Stimulated activated memory B cell treated with anti-CD40 and anti-IgM and Interleukin-4, amounts not matched to agents 10 μg/mL and 1 μg/mL and 100 μg/mL, for 72 hours (primary cell): ENCODE measurements around the gene THAP7.

ENCODE experiments used
- ATAC-seq: fragments of 150-1000 bp; cut with Tn5 transposase; 2 replicates; pipeline ENCODE4 v1.10.0; 2021
- H3K27ac Mint-ChIP-seq: one replicate; pipeline ENCODE4 v1.8.0; 2022; ENCODE audit warnings: mild to moderate bottlenecking, mixed read lengths
- H3K27me3 Mint-ChIP-seq: one replicate; pipeline ENCODE4 v1.8.0; 2022; ENCODE audit warnings: mixed read lengths
- H3K36me3 Mint-ChIP-seq: one replicate; pipeline ENCODE4 v1.8.0; 2022; ENCODE audit warnings: mixed read lengths
- H3K4me1 Mint-ChIP-seq: one replicate; pipeline ENCODE4 v1.8.0; 2022; ENCODE audit warnings: mixed read lengths
- H3K4me3 Mint-ChIP-seq: one replicate; pipeline ENCODE4 v1.8.0; 2022; ENCODE audit warnings: mild to moderate bottlenecking, moderate library complexity, mixed read lengths
- H3K9me3 Mint-ChIP-seq: one replicate; pipeline ENCODE4 v1.8.0; 2022; ENCODE audit warnings: mixed read lengths

THAP7 gene

DNA sequence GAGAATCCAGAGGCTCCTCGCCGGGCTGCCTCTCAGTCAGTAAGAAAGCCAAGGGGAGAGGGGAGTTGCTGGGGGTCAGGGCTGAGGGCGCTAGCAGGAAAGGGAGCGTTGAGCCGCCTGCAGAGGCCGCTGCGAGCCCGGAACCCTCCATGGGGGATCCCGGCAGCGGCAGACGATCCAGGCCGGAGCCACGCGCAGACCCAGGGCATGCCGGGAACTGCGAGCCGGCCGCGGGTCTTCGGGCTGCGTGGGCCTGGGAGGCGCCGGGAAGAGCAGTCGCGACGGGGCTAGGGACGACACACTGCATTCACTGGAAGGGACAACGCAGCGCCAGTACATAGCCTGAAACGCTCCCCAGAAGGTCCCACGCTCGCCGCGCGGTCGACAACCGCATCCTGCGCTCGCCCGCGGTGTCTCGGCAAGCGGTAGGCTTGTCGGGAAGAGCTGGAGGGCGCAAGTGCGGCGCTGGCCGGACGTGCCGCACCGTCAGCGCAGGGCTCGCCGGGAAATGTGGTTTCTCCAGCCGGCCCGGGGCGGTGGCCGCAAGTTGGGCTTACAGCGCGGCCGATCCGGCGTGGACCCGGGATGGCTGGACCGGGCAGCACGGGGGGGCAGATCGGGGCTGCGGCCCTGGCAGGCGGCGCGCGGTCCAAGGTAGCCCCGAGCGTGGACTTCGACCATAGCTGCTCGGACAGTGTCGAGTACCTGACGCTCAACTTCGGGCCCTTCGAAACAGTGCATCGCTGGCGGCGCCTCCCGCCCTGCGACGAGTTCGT, 19.9 kb downstream of the THAP7 start, which contains the start of gene LZTR1:
TSS of gene LZTR1 (plus strand) at position 511 of the 776 bp plus-strand sequence. CDS start at position 586, 75 bp downstream.
- Mint-ChIP-seq H3K4me1 (peaks cover 49% of the 10 kb centered on the region), H3K36me3 (peaks cover 19% of the 10 kb centered on the region), H3K27ac (peak within 1 kb of the TSS; percentile 92), H3K4me3 (peak within 1 kb of the TSS; percentile 95), H3K9me3 (peaks cover 3% of the 10 kb centered on the region), H3K27me3 (no peaks in the 10 kb centered on the region)
- ATAC-seq = peak; percentile 92

DNA sequence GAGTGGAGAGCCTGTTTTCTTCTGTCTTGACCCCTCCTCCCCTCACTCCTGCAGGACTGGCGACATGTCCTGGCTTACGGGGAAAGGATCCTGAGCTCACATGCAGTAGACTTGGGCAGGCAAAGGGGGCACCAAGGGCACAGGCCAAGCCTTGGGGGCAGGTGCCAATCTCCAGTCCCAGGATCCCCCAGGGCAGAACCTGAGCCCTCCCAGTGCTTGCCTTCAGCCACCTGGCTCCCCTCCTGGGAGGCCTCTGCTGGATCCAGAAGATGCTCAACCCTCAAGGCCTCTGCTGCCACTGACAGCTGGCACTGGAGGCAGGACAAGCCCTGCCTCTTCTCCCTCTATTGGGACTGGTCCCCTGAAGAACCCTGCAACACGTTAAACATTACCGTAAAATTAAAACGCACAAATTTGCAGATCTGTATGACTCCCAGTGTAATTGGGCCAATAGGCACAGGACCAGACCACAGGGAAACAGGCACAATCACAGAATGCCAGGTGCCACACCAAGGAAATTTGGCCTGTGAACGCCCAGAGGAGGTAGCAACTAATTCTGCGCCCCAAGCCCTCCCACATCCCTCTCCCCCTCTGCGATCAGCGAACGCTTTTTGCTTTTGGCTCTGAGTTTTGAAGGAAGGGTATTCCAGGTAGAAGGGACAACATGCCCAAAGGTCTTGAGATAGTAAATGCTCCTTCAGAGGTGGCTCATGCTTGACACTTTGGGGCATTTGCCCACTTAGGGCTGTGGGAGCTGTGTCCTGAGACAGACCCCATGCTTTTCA, 20.8 kb downstream of the THAP7 start:
- Mint-ChIP-seq H3K36me3 (peaks cover 13% of the 10 kb centered on the region), H3K4me1 (peaks cover 49% of the 10 kb centered on the region), H3K27ac (peak overlapping the region; percentile 92), H3K4me3 (peak overlapping the region; percentile 95), H3K9me3 (peaks cover 3% of the 10 kb centered on the region), H3K27me3 (no peaks in the 10 kb centered on the region)
- no peak for ATAC-seq

DNA sequence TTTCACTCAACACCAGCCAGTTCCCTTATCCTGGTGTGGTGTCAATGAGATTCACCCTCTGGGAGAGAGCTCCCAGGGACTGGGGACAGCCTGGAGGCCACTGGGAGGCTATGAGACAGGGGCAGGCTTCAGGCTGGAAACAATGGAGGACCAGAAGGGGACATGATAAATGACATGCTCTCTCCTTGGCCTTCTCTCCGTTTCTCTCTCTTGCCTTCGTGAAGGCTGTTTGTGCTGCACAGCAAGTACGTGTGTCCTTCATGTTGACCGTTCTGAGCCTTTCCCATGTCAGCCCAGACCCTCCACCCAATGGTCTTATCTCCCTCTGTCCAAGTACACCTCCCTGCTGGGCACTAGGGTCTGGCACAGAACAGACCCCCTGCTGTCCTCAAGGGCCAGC, 21.4 kb downstream of the THAP7 start:
- Mint-ChIP-seq H3K27ac (peak overlapping the region; percentile 92), H3K27me3 (no peaks in the 10 kb centered on the region), H3K9me3 (peaks cover 3% of the 10 kb centered on the region), H3K36me3 (peaks cover 12% of the 10 kb centered on the region), H3K4me1 (peaks cover 49% of the 10 kb centered on the region), H3K4me3 (no peak overlapping the region)
- no peak for ATAC-seq

DNA sequence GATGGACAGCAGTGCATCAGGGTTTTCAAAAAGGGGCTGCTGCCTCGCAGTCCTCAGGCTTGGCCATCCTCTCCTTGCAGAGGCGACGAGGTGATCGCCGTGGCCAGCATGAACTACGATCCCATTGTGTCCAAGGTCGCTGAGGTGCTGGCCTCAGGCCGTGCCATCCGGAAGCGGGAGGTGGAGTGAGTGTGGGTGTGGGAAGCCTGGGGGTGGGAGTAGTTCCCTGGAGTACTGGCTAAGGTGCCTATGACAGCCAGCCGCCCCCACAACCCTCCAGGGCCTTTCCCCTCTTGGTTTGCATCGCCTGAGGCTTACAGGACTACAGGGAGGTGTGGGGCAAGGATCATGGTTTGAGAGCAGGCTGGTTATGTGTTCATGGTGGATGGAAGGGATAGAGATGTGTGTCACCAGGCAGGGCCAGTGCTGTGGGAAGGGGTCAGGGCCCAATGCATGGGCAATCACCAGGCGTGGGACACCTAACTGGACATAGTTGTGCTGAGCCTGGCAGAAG, 21.9 kb downstream of the THAP7 start:
- Mint-ChIP-seq H3K27ac (no peak overlapping the region), H3K27me3 (no peaks in the 10 kb centered on the region), H3K36me3 (peaks cover 12% of the 10 kb centered on the region), H3K4me3 (no peak overlapping the region), H3K4me1 (peaks cover 49% of the 10 kb centered on the region), H3K9me3 (peaks cover 3% of the 10 kb centered on the region)
- no peak for ATAC-seq

DNA sequence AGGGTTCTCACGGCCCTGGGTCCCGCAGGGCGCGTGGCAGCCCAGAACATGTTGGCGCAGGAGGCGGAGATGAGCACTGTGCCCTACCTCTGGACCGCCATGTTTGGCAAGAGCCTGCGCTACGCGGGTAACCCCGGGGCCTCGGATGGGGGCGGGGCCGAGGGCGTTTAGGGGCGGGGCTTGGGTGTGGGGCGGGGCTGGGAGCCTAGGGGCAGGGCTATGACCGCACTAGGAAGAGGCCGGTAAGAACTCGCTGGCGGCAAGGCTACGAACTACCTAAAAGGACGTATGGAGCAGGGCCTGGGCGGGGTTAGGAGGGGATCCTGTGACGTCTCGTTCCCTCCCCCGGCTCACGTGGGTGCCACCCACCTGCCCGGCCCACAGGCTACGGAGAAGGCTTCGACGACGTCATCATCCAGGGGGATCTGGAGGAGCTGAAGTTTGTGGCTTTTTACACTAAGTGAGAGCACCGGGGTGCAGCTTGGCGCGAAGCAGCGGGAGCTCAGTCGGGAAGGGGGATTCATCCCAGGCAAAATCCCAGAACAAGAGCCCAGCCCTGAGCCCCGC, 22.6 kb downstream of the THAP7 start:
- ATAC-seq = peak; percentile 64
- Mint-ChIP-seq H3K27me3 (no peaks in the 10 kb centered on the region), H3K36me3 (peaks cover 12% of the 10 kb centered on the region), H3K4me1 (peaks cover 49% of the 10 kb centered on the region), H3K27ac (no peak overlapping the region), H3K4me3 (peak overlapping the region; percentile 72), H3K9me3 (peaks cover 3% of the 10 kb centered on the region)

DNA sequence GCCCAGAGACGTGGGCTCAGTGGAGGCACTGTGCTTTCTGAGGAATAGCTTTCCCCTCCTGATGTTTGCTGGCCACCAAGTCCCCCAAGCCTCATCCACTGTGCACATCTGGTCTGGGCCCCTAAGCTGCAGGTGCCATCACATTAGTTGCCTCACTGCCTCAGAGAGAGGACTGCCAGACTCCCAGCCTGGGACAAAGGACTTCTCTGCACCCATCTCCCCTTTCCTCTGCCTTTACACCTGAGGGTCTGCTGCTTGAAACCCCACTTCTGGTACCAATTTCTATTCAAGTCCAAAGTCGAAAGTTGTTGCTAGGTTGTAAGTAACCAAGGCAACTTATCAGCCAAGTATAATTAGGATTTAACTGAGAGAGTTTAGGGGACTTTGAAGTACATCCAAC, 23.5 kb downstream of the THAP7 start:
- H3K4me3 Mint-ChIP-seq = no peak overlapping the region
- H3K4me1 Mint-ChIP-seq = peaks cover 41% of the 10 kb centered on the region
- no peaks in the 10 kb centered on the region for H3K27me3 Mint-ChIP-seq
- H3K27ac Mint-ChIP-seq = no peak overlapping the region
- H3K36me3 Mint-ChIP-seq = peaks cover 5% of the 10 kb centered on the region
- ATAC-seq = no peak
- peaks cover 3% of the 10 kb centered on the region for H3K9me3 Mint-ChIP-seq

DNA sequence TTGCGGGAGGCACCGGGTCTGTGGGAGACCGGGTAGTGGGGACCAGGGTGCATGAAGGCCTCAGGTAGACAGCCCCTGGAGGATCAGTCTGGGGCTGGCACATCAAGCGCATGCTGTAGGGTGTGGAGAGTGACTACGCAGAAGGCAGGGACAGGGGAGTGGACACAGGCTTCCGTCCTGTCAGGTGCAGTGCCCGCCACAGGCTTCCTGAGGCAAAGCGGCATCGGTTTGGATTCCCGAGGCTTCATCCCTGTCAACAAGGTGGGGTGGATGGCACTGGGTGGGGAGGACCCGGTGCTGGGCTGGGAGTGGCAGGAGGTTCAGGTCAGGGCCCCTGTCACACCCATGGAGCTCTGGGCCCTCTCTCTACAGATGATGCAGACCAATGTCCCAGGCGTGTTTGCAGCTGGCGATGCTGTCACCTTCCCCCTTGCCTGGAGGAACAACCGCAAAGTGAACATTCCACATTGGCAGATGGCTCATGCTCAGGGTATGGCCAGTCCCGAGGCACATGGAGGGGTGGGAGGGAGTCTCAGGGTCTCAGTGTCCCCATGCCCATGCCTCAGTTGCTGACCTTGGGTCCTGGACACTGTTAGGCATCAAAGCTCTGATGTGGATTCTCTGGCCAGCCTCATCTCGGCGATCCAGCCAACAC, 24.3 kb downstream of the THAP7 start:
- H3K36me3 Mint-ChIP-seq = peaks cover 5% of the 10 kb centered on the region
- ATAC-seq = no peak
- H3K9me3 Mint-ChIP-seq = peaks cover 3% of the 10 kb centered on the region
- peaks cover 38% of the 10 kb centered on the region for H3K4me1 Mint-ChIP-seq
- H3K4me3 Mint-ChIP-seq = no peak overlapping the region
- H3K27ac Mint-ChIP-seq = no peak overlapping the region
- H3K27me3 Mint-ChIP-seq = no peaks in the 10 kb centered on the region

DNA sequence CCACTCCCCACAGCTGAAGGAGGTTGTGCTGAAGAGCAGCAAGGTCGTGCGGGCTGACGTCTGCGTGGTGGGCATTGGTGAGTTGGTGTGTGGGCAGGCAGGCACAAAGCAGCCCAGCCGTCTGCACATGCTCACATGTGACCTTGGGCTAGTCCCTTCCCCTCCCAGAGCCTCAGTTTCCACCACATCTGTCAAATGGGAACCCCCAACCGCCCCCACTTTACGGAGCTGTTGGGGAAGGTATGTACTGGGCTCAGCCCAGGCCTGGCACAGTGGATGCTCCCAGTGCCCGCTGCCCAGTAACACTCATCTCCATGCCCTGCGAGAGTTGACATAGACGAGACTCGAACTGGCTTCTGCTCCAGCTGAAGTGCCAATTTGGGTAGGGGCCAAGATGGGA, 24.9 kb downstream of the THAP7 start:
- Mint-ChIP-seq H3K27me3 (no peaks in the 10 kb centered on the region), H3K27ac (no peak overlapping the region)
- no peak for ATAC-seq

DNA sequence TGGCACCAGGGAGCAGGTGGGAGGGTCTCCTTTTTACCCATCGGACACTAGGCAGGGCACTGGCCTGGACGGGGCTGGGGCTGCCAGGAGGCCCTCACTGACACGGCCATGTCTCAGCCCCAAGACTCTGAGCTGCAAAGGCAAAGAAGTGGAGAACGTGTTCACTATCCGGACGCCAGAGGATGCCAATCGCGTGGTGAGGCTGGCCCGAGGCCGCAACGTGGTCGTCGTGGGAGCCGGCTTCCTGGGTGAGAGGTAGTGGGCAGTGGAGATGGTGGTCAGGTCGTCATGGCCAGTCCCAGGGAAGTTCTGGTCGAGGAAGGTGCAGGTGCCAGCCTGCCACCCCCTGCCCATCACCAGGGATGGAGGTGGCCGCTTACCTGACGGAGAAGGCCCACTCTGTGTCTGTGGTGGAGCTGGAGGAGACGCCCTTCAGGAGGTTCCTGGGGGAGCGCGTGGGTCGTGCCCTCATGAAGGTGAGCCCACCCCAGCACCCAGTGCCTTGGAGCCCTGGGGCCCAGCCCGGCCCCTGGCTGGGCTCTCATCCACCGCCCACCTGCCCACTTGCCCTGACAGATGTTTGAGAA, 25.5 kb downstream of the THAP7 start:
- peaks cover 3% of the 10 kb centered on the region for H3K9me3 Mint-ChIP-seq
- H3K27ac Mint-ChIP-seq = no peak overlapping the region
- peaks cover 37% of the 10 kb centered on the region for H3K4me1 Mint-ChIP-seq
- no peak for ATAC-seq
- no peaks in the 10 kb centered on the region for H3K27me3 Mint-ChIP-seq
- H3K36me3 Mint-ChIP-seq = peaks cover 5% of the 10 kb centered on the region
- no peak overlapping the region for H3K4me3 Mint-ChIP-seq

More for the DNA sequence above, 24.9 kb downstream of the THAP7 start:
- H3K4me3 Mint-ChIP-seq = no peak overlapping the region
- peaks cover 36% of the 10 kb centered on the region for H3K4me1 Mint-ChIP-seq
- H3K9me3 Mint-ChIP-seq = peaks cover 3% of the 10 kb centered on the region
- H3K36me3 Mint-ChIP-seq = peaks cover 5% of the 10 kb centered on the region

DNA sequence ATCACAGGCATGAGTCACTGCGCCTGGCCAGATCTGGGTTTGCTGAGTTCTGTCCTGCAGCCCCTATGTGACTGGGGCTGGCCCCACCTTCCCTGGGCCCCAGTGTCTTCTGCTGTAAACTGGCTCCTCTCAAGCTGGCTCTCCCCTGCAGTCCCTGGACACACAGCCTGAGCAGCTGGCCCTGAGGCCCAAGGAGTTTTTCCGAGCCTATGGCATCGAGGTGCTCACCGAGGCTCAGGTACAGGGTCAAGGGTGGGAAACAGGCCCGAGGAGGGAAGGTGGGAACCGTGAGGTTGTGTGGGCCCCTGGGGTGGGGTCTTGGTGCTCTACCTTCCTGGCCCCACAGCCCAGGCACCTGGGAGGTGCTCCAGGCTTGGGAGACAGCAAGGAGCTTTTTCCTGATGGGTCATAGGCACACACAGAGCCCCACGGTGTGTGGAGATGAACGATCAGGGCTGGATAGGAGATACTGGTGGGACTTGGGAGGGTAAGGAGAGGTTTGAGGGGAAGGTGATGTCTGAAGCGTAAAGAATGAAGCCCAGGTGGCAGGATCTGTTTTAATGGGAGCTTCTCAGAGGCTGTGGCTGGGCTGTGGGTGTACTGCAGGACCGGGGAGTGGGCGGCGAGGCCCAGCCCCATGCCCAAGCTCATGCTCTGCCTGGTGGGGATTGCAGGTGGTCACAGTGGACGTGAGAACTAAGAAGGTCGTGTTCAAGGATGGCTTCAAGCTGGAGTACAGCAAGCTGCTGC, 26.2 kb downstream of the THAP7 start:
- H3K9me3 Mint-ChIP-seq = peaks cover 3% of the 10 kb centered on the region
- no peak for ATAC-seq
- peaks cover 35% of the 10 kb centered on the region for H3K4me1 Mint-ChIP-seq
- no peak overlapping the region for H3K27ac Mint-ChIP-seq
- no peak overlapping the region for H3K4me3 Mint-ChIP-seq
- H3K36me3 Mint-ChIP-seq = peaks cover 5% of the 10 kb centered on the region
- no peaks in the 10 kb centered on the region for H3K27me3 Mint-ChIP-seq

DNA sequence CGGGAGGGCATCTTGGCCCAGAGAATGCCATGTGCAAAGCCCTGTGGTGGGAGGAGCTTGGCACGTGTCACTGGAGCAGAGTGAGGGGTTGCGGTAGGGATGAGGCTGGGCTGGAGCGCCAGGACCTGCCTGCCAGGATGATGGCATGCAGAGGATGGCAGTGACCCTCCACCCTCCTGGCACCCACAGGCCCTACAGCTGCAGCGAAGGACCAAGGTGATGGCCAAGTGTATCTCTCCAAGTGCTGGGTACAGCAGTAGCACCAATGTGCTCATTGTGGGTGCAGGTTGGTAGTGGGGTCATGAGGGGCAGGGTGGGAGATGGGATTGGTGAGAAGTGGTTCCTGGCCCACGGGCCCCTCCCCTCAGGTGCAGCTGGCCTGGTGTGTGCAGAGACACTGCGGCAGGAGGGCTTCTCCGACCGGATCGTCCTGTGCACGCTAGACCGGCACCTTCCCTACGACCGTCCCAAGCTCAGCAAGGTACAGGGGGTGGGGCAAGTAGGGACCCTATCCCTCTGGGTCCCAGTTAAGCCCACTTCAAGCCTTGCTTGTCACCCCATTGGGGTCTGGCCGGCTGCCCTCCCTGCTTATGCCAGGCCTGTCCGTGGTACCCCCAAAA, 27.5 kb downstream of the THAP7 start:
- Mint-ChIP-seq H3K9me3 (peaks cover 3% of the 10 kb centered on the region), H3K27ac (no peak overlapping the region), H3K4me1 (peaks cover 26% of the 10 kb centered on the region), H3K27me3 (no peaks in the 10 kb centered on the region), H3K36me3 (peaks cover 5% of the 10 kb centered on the region), H3K4me3 (no peak overlapping the region)
- no peak for ATAC-seq

DNA sequence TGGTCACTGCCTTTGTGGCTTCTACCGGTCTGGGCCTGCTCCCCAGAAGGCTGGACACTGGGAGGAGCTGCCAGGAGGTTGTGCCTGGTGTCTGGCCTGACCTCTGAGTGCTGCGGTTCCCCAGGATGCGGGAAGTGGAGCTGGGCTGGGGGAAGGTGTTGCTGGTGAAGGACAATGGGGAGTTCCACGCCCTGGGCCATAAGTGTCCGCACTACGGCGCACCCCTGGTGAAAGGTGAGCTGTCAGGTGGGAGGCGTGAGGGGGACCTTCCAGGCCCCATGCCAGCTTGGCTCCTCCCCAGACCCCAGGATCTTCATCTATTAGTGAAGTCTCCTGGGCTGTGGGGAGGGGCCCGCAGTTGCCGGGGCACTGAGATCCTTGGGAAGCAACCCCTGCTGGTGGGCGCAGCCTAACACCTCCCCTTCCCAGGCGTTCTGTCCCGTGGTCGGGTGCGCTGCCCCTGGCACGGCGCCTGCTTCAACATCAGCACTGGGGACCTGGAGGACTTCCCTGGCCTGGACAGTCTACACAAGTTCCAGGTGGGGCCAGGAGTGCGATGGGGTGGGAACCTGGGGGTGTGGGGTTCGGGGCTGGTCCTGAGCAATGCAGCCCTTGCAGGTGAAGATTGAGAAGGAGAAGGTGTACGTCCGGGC, 28.2 kb downstream of the THAP7 start:
- H3K36me3 Mint-ChIP-seq = peaks cover under 1% of the 10 kb centered on the region
- peaks cover 26% of the 10 kb centered on the region for H3K4me1 Mint-ChIP-seq
- H3K9me3 Mint-ChIP-seq = no peaks in the 10 kb centered on the region
- H3K27me3 Mint-ChIP-seq = no peaks in the 10 kb centered on the region
- no peak for ATAC-seq
- no peak overlapping the region for H3K4me3 Mint-ChIP-seq
- H3K27ac Mint-ChIP-seq = no peak overlapping the region

DNA sequence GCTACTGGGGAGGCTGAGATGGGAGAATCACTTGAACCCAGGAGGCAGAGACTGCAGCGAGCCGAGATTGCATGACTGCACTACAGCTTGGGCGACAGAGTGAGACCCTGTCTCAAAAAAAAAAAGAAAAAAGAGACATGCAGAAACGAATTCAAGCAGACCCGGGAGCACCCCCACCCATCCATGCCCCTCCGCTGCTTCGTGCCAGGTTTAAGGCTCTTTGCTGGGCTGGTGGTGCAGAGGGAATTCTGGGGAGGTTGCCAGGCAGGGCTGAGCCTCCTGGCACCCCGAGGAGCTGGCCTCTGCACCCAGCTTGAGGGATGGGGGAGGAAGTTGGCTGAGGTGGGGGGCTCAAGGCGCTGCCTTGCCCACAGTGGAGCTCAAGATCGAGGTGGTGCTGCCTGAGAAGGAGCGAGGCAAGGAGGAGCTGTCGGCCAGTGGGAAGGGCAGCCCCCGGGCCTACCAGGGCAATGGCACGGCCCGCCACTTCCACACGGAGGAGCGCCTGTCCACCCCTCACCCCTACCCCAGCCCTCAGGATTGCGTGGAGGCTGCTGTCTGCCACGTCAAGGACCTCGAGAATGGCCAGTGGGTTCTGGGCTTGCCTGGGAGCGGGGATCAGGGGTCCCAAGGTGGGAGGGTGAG, 28.9 kb downstream of the THAP7 start:
- no peak overlapping the region for H3K4me3 Mint-ChIP-seq

More for the DNA sequence above, 28.9 kb downstream of the THAP7 start:
- no peaks in the 10 kb centered on the region for H3K9me3 Mint-ChIP-seq
- no peaks in the 10 kb centered on the region for H3K27me3 Mint-ChIP-seq
- ATAC-seq = no peak
- H3K4me1 Mint-ChIP-seq = peaks cover 32% of the 10 kb centered on the region
- no peaks in the 10 kb centered on the region for H3K36me3 Mint-ChIP-seq
- H3K27ac Mint-ChIP-seq = no peak overlapping the region
